HG03280 (cell line): Measurements from ENCODE around the gene G6PC2.
"Not testable (repeated sequence)": the region's sequence is repeated elsewhere in the genome, so short reads cannot be mapped to it uniquely, and the experiment has no call there.

Experiments used
- ATAC-seq: cut with Tn5 transposase; IDR thresholded peaks from one replicate; pipeline ENCODE4 v1.9.1; 2021; ENCODE audit warnings: mild to moderate bottlenecking, moderate library complexity; ENCODE audit not compliant: unreplicated experiment

G6PC2 gene

GRCh38 chr2:168904358-168904757 is 3.3 kb downstream of the G6PC2 start:
- no peak for ATAC-seq

DNA sequence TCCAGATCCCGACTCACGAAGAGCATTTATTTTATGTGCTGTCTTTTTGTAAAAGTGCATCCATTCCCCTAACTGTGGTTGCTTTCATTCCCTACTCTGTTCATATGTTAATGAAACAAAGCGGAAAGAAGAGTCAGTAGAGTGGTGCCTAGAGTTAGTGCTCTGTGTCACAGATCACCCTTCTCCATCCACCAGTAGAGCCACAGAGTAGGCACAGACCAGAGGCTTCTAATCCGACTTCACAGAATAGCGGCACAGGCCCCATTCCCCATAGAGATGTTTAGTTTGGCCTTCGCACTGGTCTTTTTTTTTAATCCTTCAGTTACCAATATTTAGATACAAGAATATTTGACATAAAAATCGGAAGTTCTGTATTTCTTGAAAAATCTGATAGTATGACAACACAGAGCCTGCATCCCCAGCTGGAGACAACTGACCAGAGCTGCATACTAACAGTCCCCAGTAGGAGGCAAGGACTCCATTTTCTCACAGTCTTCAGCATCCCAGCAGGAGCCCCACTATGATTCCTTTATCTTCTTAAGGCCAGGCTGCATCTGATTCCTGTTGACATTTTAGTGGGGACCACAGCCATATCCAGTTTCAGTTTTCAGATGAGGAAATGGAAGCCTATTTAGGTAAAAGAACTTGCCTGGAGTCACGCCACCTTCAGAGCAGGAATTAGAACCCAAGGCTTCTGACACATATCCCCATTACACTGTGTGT is 7.0 kb downstream of the G6PC2 start:
- ATAC-seq, result no peak

GRCh38 chr2:168910330-168910729 is 9.2 kb downstream of the G6PC2 start:
- no peak for ATAC-seq

DNA sequence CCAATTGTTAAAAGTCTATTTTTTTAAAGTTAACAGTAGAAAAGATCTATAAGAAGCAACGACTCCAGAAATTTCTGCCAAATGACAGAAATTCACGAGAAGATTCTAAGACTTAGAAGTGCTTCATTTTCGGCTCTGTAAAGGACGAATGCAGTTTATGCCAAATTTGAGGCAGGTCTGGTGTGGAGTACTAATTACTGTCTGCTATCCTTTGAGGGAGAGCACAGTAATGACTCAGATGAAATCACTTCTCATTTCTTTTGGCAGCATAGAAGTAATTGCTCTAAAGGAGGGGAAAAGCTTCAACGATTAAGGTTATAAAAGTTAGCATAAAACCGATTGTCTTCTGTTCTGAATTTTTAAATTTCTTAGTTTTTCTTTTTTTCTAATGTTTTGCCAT is 11.4 kb downstream of the G6PC2 start:
- no peak for ATAC-seq

DNA sequence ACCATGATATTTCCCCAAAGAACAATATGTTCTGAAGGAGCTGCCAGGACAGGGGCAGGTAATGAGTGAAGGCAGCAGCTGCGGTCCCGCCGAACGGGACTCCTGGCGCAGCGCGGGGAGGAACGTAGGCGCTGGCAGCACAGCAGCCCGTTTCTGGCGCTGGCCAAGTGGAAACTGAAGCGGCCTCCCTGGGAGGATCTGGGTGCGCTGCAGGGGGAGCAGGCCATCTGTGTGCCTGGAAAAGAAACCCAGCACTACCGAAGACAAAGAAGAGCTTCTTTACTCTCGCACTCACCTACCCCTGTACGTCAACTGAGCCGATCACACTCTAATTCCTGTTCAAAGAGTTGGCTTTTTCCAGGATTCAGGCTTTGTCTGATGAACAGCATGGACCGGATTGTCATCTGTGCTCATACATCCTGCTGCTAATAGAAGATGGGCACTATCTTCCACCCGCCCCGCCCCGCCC is 11.8 kb downstream of the G6PC2 start:
- no peak for ATAC-seq

GRCh38 chr2:168913495-168913894 is 12.4 kb downstream of the G6PC2 start:
- ATAC-seq, result no peak

- no peak for ATAC-seq
These were observed 14.6 kb downstream of the G6PC2 start for GRCh38 chr2:168915441-168916330.

GRCh38 chr2:168916331-168916675 is 15.2 kb downstream of the G6PC2 start:
- no peak for ATAC-seq

DNA sequence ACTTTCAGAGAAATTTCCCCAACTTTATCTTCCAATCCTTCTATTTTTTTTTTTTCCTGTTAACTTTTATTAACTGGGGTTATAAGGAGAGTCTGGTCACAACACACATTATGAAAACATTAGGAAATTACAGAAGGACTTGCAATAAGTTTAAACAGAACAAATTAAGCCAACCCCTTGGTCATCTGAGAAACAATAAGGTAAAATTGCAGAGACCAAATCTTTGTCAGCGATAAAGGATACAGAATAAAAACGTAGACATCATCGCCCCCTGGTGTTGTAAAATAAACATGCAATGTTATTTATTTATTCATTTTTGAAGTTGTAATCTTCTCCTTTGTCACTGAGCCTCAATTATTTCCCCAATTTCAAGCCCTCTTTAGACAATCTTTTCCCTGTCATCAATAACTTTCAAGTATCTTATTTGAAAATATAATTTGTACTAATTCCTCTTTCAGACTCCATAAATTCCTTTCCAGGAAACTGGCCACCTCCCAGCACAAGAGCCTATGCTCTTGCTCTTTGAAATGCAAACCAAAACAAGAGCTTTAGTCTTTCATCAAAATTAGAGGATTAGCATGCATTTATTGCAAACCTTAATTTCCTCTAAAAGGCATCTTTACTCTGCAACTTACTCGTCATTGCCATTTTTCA is 19.5 kb downstream of the G6PC2 start:
- no peak for ATAC-seq

DNA sequence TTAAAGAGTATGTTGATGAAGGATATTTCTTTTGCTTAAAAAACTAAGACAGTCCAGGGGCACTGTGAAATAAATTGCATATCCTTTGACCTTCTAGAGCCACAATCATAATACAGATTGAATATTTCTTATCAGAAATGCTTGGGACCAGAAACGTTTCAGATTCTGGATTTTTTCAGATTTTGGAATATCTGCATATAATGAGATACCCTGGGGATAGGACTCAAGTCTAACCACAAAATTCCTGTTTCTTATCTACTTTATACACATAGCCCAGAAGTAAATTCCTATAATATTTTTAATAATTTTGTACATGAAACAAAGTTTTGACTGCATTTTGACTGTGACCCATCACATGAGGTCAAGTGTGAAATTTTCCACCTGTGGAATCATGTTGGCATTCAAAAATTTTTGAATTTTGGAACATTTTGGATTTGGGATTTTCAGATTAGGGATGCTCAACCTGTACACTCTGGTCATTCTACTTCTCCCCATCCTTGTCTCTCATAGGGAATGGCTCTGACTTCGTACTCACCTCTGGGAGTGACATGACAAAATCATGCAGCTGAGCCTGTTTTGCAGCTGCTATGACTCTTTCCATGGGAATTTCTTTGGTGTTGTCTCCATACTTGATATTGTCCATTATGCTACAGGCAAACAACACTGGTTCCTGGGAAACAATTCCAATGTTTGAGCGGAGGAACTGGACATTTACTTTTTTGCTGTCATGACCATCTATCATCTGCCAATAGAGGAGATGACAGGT is 25.7 kb downstream of the G6PC2 start:
- ATAC-seq, result no peak

GRCh38 chr2:168928113-168928831 is 27.2 kb downstream of the G6PC2 start:
- no peak for ATAC-seq

GRCh38 chr2:168929031-168929430 is 27.9 kb downstream of the G6PC2 start:
- no peak for ATAC-seq

DNA sequence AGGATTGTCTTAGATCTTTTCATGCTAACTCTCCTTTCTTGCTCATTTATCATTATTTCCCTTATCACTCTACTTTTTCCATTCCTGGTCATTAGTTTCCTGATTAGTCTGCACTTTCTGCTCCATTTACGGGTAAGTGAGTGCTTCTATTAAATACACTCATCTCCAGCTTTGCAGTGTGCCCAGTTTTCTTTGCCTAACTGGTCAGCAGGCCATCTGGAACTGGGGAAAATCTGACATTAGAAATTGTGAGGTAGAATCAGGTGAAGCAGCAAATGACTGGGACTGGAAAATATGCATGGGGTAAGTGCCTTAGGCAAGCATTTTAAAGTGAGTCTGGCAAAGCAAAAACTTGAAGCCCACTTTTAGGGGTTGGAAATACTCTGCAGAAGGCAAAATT is 29.2 kb downstream of the G6PC2 start:
- ATAC-seq, result no peak

DNA sequence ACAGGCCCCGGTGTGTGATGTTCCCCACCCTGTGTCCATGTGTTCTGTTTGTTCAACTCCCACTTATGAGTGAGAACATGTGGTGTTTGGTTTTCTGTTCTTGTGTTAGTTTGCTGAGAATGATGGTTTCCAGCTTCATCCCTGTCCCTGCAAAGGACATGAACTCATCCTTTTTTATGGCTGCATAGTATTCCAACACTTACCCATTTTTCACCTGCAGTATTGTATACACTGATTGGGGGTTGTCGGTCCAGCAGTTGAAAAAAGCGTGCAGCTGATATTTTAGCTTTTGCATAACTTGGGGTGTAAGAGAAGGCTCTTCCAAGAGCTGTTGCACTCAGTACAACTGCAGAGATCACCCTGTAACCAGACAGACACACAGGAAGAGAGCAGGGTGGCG is 31.1 kb downstream of the G6PC2 start:
- not testable (repeated sequence) for ATAC-seq

- no peak for ATAC-seq
These were observed 33.7 kb downstream of the G6PC2 start for GRCh38 chr2:168934826-168935225.

DNA sequence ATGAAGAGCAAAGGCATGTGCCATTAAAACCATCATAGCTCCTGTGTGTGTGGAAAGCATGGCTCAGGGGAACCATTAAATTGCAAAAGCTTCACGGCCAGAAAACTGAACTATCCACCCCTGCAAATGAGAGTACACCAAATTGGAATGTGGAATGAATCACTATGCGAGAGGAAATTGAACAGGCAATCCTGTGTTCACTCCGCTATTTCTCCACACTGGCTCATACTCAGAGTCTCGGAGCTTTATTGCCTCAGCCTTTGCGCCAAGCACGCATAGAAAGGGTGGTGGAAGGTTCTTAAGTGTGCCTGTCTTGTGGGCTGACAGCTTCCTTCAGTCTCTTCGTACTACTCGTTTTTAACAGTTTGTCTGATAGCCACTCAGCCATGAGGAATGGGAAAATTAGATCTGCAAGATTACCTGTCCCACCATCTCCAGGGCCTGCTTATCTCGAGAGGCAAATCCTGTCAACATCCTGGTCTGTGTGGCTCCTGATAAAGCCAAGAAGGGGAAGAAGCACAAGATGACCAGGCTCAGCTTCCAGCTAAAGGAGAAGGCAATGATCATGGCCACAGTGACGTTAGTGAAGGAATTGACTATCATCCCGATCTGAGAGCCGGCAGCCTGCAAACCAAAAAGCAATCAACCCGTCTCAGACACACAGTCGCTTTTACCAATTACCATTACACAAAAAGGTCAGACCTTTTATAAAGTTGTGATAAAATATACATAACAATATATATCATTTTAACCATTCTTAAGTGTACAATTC is 34.9 kb downstream of the G6PC2 start:
- no peak for ATAC-seq

GRCh38 chr2:168939061-168939460 is 38.0 kb downstream of the G6PC2 start:
- no peak for ATAC-seq

DNA sequence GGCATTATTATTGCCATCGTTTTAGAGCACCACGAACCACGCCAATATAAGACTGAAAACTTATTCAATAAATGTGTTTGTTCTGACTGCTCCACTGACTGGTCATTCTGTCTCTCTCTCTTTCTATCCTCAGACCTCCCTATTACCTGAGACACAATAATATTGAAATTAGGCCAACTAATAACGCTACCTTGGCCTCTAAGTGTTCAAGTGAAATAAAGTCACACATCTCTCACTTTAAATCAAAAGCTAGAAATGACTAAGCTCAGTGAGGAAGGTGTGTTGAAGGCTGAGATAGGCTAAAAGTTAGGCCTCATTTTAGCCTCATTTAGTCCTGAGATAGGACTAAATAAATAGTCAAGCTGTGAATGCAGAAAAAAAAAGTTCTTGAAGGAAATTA is 38.8 kb downstream of the G6PC2 start:
- ATAC-seq, result peak; percentile 47

- ATAC-seq, result no peak
These were observed 40.2 kb downstream of the G6PC2 start for GRCh38 chr2:168941297-168941696.

DNA sequence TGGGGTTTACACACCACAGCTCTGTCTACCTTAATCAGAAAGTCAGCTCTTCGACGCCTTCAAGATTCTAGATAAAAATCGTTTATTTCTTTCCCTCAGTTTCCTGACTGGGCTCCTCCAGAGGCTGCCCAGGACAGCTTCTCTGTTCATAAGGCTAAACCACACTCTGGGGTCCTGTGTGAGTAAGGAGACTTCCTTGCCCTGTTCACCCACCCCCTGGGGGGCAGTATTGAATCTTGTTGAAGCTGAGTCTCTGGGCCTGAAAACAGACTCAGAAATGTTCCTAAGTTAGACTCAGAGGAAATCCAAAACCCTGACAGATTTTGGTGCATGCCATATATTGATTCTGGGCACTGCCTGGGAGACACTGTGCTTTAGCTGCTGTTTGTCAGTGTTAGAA is 43.0 kb downstream of the G6PC2 start:
- ATAC-seq, result no peak
